ENCODE measurements around the gene LCT.

DNA sequence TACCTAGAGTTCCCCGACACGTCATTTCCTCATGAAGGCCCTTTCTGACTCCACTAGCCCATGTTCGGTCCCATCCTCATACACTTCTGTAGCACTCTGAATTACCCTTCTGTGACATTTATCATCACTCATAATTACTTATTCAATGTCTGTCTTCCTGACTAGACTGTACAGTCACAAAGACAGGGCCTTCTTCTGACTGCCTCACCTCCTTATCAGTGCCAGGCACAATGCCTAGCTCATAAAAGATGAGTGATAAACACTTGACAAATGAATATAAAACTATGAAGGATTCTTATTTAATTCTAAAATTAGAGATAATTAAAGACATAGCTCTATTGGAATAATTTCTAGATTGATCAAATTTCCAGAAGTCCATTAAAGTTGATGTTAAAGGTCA lies 96.8 kb downstream of the LCT start:
- no peak for TF ChIP-seq U2AF1 (optimal IDR thresholded peaks at IDR 0.05; ENCODE audit: low read depth, low read length)
- no peak for TF ChIP-seq SMC3 (IDR thresholded peaks at IDR 0.05; ENCODE audit: low read length)
- no peak for TF ChIP-seq ESRRA (CRISPR knock-in tag; IDR thresholded peaks at IDR 0.05; ENCODE audit: low read depth)
- no peak for TF ChIP-seq JUN (CRISPR knock-in tag; IDR thresholded peaks at IDR 0.05)
- TF ChIP-seq, protein P1, sequence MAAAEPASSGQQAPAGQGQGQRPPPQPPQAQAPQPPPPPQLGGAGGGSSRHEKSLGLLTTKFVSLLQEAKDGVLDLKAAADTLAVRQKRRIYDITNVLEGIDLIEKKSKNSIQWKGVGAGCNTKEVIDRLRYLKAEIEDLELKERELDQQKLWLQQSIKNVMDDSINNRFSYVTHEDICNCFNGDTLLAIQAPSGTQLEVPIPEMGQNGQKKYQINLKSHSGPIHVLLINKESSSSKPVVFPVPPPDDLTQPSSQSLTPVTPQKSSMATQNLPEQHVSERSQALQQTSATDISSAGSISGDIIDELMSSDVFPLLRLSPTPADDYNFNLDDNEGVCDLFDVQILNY (CRISPR knock-in tag; conservative IDR thresholded peaks at IDR 0.05) = no peak
- TF ChIP-seq ATF7 (IDR thresholded peaks at IDR 0.05) = no peak
- no peak for TF ChIP-seq ATF7 (CRISPR knock-in tag; IDR thresholded peaks at IDR 0.05)
- TF ChIP-seq, protein P2, sequence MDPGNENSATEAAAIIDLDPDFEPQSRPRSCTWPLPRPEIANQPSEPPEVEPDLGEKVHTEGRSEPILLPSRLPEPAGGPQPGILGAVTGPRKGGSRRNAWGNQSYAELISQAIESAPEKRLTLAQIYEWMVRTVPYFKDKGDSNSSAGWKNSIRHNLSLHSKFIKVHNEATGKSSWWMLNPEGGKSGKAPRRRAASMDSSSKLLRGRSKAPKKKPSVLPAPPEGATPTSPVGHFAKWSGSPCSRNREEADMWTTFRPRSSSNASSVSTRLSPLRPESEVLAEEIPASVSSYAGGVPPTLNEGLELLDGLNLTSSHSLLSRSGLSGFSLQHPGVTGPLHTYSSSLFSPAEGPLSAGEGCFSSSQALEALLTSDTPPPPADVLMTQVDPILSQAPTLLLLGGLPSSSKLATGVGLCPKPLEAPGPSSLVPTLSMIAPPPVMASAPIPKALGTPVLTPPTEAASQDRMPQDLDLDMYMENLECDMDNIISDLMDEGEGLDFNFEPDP (CRISPR knock-in tag; conservative IDR thresholded peaks at IDR 0.05) = no peak
- no peak for TF ChIP-seq ZNF792 (CRISPR knock-in tag; IDR thresholded peaks at IDR 0.05)
- TF ChIP-seq, protein P3, sequence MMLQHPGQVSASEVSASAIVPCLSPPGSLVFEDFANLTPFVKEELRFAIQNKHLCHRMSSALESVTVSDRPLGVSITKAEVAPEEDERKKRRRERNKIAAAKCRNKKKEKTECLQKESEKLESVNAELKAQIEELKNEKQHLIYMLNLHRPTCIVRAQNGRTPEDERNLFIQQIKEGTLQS (CRISPR knock-in tag; IDR thresholded peaks at IDR 0.05) = no peak
- TF ChIP-seq, protein P4, sequence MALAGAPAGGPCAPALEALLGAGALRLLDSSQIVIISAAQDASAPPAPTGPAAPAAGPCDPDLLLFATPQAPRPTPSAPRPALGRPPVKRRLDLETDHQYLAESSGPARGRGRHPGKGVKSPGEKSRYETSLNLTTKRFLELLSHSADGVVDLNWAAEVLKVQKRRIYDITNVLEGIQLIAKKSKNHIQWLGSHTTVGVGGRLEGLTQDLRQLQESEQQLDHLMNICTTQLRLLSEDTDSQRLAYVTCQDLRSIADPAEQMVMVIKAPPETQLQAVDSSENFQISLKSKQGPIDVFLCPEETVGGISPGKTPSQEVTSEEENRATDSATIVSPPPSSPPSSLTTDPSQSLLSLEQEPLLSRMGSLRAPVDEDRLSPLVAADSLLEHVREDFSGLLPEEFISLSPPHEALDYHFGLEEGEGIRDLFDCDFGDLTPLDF (CRISPR knock-in tag; IDR thresholded peaks at IDR 0.05) = no peak
- TF ChIP-seq, protein P5, sequence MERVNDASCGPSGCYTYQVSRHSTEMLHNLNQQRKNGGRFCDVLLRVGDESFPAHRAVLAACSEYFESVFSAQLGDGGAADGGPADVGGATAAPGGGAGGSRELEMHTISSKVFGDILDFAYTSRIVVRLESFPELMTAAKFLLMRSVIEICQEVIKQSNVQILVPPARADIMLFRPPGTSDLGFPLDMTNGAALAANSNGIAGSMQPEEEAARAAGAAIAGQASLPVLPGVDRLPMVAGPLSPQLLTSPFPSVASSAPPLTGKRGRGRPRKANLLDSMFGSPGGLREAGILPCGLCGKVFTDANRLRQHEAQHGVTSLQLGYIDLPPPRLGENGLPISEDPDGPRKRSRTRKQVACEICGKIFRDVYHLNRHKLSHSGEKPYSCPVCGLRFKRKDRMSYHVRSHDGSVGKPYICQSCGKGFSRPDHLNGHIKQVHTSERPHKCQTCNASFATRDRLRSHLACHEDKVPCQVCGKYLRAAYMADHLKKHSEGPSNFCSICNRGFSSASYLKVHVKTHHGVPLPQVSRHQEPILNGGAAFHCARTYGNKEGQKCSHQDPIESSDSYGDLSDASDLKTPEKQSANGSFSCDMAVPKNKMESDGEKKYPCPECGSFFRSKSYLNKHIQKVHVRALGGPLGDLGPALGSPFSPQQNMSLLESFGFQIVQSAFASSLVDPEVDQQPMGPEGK (CRISPR knock-in tag; IDR thresholded peaks at IDR 0.05) = no peak
- TF ChIP-seq CBFB (CRISPR knock-in tag; IDR thresholded peaks at IDR 0.05) = no peak
- TF ChIP-seq, protein P6, sequence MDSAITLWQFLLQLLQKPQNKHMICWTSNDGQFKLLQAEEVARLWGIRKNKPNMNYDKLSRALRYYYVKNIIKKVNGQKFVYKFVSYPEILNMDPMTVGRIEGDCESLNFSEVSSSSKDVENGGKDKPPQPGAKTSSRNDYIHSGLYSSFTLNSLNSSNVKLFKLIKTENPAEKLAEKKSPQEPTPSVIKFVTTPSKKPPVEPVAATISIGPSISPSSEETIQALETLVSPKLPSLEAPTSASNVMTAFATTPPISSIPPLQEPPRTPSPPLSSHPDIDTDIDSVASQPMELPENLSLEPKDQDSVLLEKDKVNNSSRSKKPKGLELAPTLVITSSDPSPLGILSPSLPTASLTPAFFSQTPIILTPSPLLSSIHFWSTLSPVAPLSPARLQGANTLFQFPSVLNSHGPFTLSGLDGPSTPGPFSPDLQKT (CRISPR knock-in tag; IDR thresholded peaks at IDR 0.05; ENCODE audit: borderline replicate concordance) = no peak
- TF ChIP-seq NONO (IDR thresholded peaks at IDR 0.05) = no peak
- TF ChIP-seq NONO (CRISPR knock-in tag; conservative IDR thresholded peaks at IDR 0.05) = no peak

Data from HepG2 (cell line).